HEK293 (cell line): Measurements from ENCODE around the gene SPTLC1.

Experiments used
- CTCF ChIA-PET: fragments of 350-600 bp; formaldehyde crosslinking; extraction: SDS; loops from one replicate; lab custom pipeline; 2021; ENCODE audit warnings: antibody characterized with exemption; lab: Yijun Ruan, JAX
- POLR2A ChIA-PET: fragments of 300-600 bp; formaldehyde crosslinking; extraction: SDS; loops from one replicate; lab custom pipeline; 2020; ENCODE audit warnings: antibody characterized with exemption, inconsistent platforms; lab: Yijun Ruan, JAX
- H3K27ac ChIP-seq: fragments of 200-500 bp; sonication (Bioruptor generic); 2 replicates; pipeline ENCODE4 v1.5.1; 2014; ENCODE audit warnings: low read depth, low read length, control low read depth, inconsistent platforms; ENCODE audit errors: extremely low read depth
- H3K36me3 ChIP-seq, 2 experiments: fragments of 200-500 bp in 1 of 2; sonication (Bioruptor generic) in 1 of 2; 1 replicate in 1 of 2; 2 replicates in 1 of 2; pipeline ENCODE4 v1.5.1; 2014 to 2017; ENCODE audit warnings: inconsistent platforms in 2 of 2, low read length in 2 of 2; ENCODE audit not compliant: control insufficient read depth in 2 of 2, insufficient read depth in 1 of 2
- H3K4me1 ChIP-seq: fragments of 200-500 bp; sonication (Bioruptor generic); 2 replicates; pipeline ENCODE4 v1.5.1; 2014; ENCODE audit warnings: mild to moderate bottlenecking, low read length, inconsistent platforms; ENCODE audit not compliant: control insufficient read depth, insufficient read depth
- H3K4me3 ChIP-seq: 2 replicates; pipeline ENCODE4 v1.5.1; 2011; ENCODE audit warnings: low read depth, mild to moderate bottlenecking, control low read depth, low read length, moderate library complexity
- H3K9me3 ChIP-seq: fragments of 200-500 bp; sonication (Bioruptor generic); 2 replicates; pipeline ENCODE4 v1.5.1; 2014; ENCODE audit warnings: low read depth, low read length, inconsistent platforms; ENCODE audit not compliant: control insufficient read depth, insufficient read depth
- FEZF1 ChIP-seq: fragments of 450-650 bp; formaldehyde crosslinking; IDR thresholded peaks from 2 replicates; pipeline ENCODE4 v1.5.1; 2016; ENCODE audit warnings: missing biosample characterization, missing genetic modification characterization
- HIC1 ChIP-seq: fragments of 450-650 bp; formaldehyde crosslinking; IDR thresholded peaks from 2 replicates; pipeline ENCODE4 v1.5.1; 2016; ENCODE audit warnings: missing biosample characterization, missing genetic modification characterization
- INSM2 ChIP-seq: fragments of 450-650 bp; formaldehyde crosslinking; IDR thresholded peaks from 2 replicates; pipeline ENCODE4 v1.5.1; 2016; ENCODE audit warnings: missing biosample characterization, missing genetic modification characterization
- PATZ1 ChIP-seq: fragments of 450-650 bp; formaldehyde crosslinking; IDR thresholded peaks from 2 replicates; pipeline ENCODE4 v1.5.1; 2016; ENCODE audit warnings: missing biosample characterization, missing genetic modification characterization
- SCRT1 ChIP-seq: fragments of 450-650 bp; formaldehyde crosslinking; IDR thresholded peaks from 2 replicates; pipeline ENCODE4 v1.5.1; 2016; ENCODE audit warnings: missing biosample characterization, missing genetic modification characterization, borderline replicate concordance
- YY2 ChIP-seq: fragments of 450-650 bp; formaldehyde crosslinking; IDR thresholded peaks from 2 replicates; pipeline ENCODE4 v1.5.1; 2016; ENCODE audit warnings: missing biosample characterization, missing genetic modification characterization
- ZBTB6 ChIP-seq: fragments of 450-650 bp; formaldehyde crosslinking; IDR thresholded peaks from 2 replicates; pipeline ENCODE4 v1.5.1; 2017; ENCODE audit warnings: missing biosample characterization, missing genetic modification characterization
- ZNF155 ChIP-seq: fragments of 450-650 bp; formaldehyde crosslinking; IDR thresholded peaks from 2 replicates; pipeline ENCODE4 v1.5.1; 2016; ENCODE audit warnings: missing biosample characterization, missing genetic modification characterization
- ZNF175 ChIP-seq: fragments of 450-650 bp; formaldehyde crosslinking; IDR thresholded peaks from 2 replicates; pipeline ENCODE4 v1.5.1; 2016; ENCODE audit warnings: missing biosample characterization, missing genetic modification characterization
- ZNF335 ChIP-seq: fragments of 450-650 bp; formaldehyde crosslinking; conservative IDR thresholded peaks from 2 replicates; pipeline ENCODE4 v1.5.1; 2016; ENCODE audit warnings: missing biosample characterization, missing genetic modification characterization
- ZNF37A ChIP-seq: fragments of 450-650 bp; IDR thresholded peaks from 2 replicates; pipeline ENCODE4 v1.5.1; 2018; ENCODE audit warnings: missing biosample characterization, missing genetic modification characterization
- ZNF510 ChIP-seq: fragments of 450-650 bp; formaldehyde crosslinking; IDR thresholded peaks from 2 replicates; pipeline ENCODE4 v1.5.1; 2018; ENCODE audit warnings: mild to moderate bottlenecking, missing genetic modification characterization, missing biosample characterization; ENCODE audit not compliant: insufficient replicate concordance
- ZNF529 ChIP-seq: fragments of 450-650 bp; formaldehyde crosslinking; IDR thresholded peaks from 2 replicates; pipeline ENCODE4 v1.5.1; 2017; ENCODE audit warnings: missing genetic modification characterization, missing biosample characterization; ENCODE audit not compliant: insufficient replicate concordance
- ZNF544 ChIP-seq: fragments of 450-650 bp; formaldehyde crosslinking; IDR thresholded peaks from 2 replicates; pipeline ENCODE4 v1.5.0; 2017; ENCODE audit warnings: missing biosample characterization, missing genetic modification characterization
- ZNF555 ChIP-seq: fragments of 450-650 bp; formaldehyde crosslinking; conservative IDR thresholded peaks from 2 replicates; pipeline ENCODE4 v1.5.1; 2017; ENCODE audit warnings: missing biosample characterization, mild to moderate bottlenecking, missing genetic modification characterization, inconsistent platforms
- ZNF580 ChIP-seq: fragments of 450-650 bp; formaldehyde crosslinking; IDR thresholded peaks from 2 replicates; pipeline ENCODE4 v1.5.1; 2016; ENCODE audit warnings: missing biosample characterization, missing genetic modification characterization
- ZNF776 ChIP-seq: fragments of 450-650 bp; formaldehyde crosslinking; IDR thresholded peaks from 2 replicates; pipeline ENCODE4 v1.5.0; 2017; ENCODE audit warnings: missing biosample characterization, missing genetic modification characterization, borderline replicate concordance
- ZNF785 ChIP-seq: fragments of 450-650 bp; formaldehyde crosslinking; IDR thresholded peaks from 2 replicates; pipeline ENCODE4 v1.5.1; 2016; ENCODE audit warnings: missing biosample characterization, missing genetic modification characterization
- ZNF791 ChIP-seq: fragments of 450-650 bp; formaldehyde crosslinking; IDR thresholded peaks from 2 replicates; pipeline ENCODE4 v1.5.1; 2016; ENCODE audit warnings: missing biosample characterization, missing genetic modification characterization
- TF ChIP-seq, protein P1 (sequence below): fragments of 450-650 bp; formaldehyde crosslinking; IDR thresholded peaks from 2 replicates; pipeline ENCODE4 v1.5.1; 2016; ENCODE audit warnings: missing biosample characterization, missing genetic modification characterization, low read depth
- TF ChIP-seq, protein P2 (sequence below): fragments of 450-650 bp; formaldehyde crosslinking; IDR thresholded peaks from 2 replicates; pipeline ENCODE4 v1.5.1; 2016; ENCODE audit warnings: missing biosample characterization, missing genetic modification characterization

SPTLC1 gene

DNA sequence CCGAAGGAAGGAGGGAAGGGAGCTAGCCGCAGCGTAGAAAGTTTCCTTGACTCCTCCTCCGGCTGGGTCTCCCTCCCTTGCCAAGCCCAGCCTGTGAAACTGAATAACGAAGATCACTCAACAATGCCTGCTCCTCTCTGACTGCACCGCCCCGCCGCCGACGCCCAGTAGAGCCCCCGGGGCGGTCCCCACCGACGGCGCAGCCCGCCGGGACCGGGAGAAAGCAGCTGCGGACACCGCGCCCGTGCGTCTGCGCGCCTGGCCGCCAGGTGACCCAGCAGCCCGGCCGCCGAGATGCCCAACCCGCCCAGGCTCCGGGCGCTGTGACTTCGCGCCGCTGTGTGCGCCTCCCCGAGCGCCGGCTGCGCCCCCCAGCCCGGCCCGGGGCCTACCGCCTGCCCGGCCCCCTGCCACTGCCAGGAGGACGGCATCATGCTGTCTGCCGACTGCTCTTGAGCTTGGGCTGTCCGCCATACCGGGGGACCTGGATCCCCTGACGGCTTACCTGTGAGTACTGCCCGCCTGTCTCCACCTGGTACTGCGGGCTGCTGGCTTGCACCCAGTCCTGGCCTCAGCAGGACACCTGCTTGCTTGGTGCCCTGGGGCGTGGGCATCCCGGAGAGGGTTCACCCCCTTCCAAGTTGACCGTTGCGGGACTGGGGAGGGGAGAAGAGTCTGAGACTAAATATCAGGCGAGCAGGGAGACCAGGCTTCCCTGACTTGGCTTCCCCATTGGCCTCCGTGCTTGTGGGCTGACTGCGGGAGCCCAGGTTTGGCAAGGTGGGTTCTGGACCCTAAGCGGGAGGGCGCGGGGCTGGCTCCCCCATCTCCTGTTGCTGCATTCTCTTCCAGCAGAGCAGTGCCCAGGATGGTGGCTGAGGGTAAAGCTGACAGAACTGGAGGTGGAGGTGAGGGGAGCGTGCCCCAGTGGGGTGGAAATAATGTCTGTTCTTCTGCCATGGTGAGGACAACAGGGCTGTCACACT lies 26.2 kb upstream of the SPTLC1 start:
- CTCF ChIA-PET, result interaction anchor here (0.5 to 4.7 kb wide), 35 partner anchors 7 to 650 kb away, joined by 3 to 106 read pairs (median 6); partner anchors contain the start of genes CENPP and SPTLC1
- no peaks in the 10 kb centered on the region for H3K9me3 ChIP-seq
- no peaks in the 10 kb centered on the region for H3K36me3 ChIP-seq
- 0 out of 2 replicates have a peak, but pooled peaks cover under 1% of the 10 kb centered on the region for H3K4me1 ChIP-seq
- H3K4me3 ChIP-seq, result peak overlapping the region; percentile 9
- H3K27ac ChIP-seq, result no peak overlapping the region
- no peak for TF ChIP-seq ZNF791 (tag by site-specific recombination)
- TF ChIP-seq PATZ1 (tag by site-specific recombination), result no peak
- TF ChIP-seq YY2 (tag by site-specific recombination), result no peak
- TF ChIP-seq ZNF785 (tag by site-specific recombination), result no peak
- TF ChIP-seq ZNF544, result no peak
- no peak for TF ChIP-seq ZNF529 (tag by site-specific recombination)
- no peak for TF ChIP-seq ZNF776 (tag by site-specific recombination)
- TF ChIP-seq SCRT1 (tag by site-specific recombination), result no peak
- no peak for TF ChIP-seq ZNF510 (tag by site-specific recombination)
- no peak for TF ChIP-seq ZNF155 (tag by site-specific recombination)
- no peak for TF ChIP-seq ZNF37A
- no peak for TF ChIP-seq ZBTB6 (tag by site-specific recombination)
- no peak for TF ChIP-seq ZNF175
- TF ChIP-seq ZNF580, result no peak
- POLR2A ChIA-PET, result no interaction called here

DNA sequence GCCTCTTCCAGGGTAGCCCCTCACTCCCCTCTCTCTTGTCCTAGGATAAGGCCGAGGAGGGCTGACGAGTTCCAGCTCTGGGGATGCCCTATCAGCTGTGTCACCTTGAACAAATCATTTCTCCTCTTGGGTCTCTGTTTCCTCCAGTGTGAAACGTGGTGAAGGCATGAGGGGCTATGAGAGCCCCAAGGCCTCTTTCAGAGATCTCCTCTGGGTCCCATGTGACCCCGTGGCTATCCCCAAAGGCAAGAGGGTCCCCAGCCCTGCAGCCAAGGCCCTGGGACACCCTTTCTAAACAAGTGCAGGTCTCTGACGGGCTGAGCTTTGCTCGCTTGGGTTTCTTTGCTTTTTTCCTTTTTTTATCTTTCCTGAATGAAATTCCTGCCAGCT lies 25.5 kb upstream of the SPTLC1 start:
- ChIA-PET POLR2A (interaction anchor here (1.3 kb wide), 1 partner anchor 72 kb away, joined by 3 read pairs; no protein-coding TSS in a partner anchor), CTCF (interaction anchor here (0.5 to 4.7 kb wide), 49 partner anchors 8 to 650 kb away, joined by 3 to 106 read pairs (median 5); partner anchors contain the start of genes CENPP and SPTLC1)
- Histone ChIP-seq H3K4me3 (no peak overlapping the region; the same call in 1 of the 2 replicates), H3K27ac (no peak overlapping the region), H3K36me3 (no peaks in the 10 kb centered on the region), H3K9me3 (no peaks in the 10 kb centered on the region), H3K4me1 (no peaks in the 10 kb centered on the region)
- TF ChIP-seq, protein P1, sequence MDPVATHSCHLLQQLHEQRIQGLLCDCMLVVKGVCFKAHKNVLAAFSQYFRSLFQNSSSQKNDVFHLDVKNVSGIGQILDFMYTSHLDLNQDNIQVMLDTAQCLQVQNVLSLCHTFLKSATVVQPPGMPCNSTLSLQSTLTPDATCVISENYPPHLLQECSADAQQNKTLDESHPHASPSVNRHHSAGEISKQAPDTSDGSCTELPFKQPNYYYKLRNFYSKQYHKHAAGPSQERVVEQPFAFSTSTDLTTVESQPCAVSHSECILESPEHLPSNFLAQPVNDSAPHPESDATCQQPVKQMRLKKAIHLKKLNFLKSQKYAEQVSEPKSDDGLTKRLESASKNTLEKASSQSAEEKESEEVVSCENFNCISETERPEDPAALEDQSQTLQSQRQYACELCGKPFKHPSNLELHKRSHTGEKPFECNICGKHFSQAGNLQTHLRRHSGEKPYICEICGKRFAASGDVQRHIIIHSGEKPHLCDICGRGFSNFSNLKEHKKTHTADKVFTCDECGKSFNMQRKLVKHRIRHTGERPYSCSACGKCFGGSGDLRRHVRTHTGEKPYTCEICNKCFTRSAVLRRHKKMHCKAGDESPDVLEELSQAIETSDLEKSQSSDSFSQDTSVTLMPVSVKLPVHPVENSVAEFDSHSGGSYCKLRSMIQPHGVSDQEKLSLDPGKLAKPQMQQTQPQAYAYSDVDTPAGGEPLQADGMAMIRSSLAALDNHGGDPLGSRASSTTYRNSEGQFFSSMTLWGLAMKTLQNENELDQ (tag by site-specific recombination), result no peak
- TF ChIP-seq, protein P2, sequence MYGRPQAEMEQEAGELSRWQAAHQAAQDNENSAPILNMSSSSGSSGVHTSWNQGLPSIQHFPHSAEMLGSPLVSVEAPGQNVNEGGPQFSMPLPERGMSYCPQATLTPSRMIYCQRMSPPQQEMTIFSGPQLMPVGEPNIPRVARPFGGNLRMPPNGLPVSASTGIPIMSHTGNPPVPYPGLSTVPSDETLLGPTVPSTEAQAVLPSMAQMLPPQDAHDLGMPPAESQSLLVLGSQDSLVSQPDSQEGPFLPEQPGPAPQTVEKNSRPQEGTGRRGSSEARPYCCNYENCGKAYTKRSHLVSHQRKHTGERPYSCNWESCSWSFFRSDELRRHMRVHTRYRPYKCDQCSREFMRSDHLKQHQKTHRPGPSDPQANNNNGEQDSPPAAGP (tag by site-specific recombination), result no peak
- TF ChIP-seq FEZF1 (tag by site-specific recombination), result no peak
- TF ChIP-seq ZNF335 (tag by site-specific recombination), result no peak
- no peak for TF ChIP-seq ZNF555 (tag by site-specific recombination)
- TF ChIP-seq INSM2 (tag by site-specific recombination), result no peak
- TF ChIP-seq HIC1 (tag by site-specific recombination), result no peak
